Stimulated activated naive CD4-positive, alpha-beta T cell treated with Interleukin-2 at 50 U/mL for 16 hours (primary cell): ENCODE data around the gene PAX5.

ENCODE experiments used
- DNase-seq: peaks from one replicate; lab custom pipeline; 2025; lab: John Stamatoyannopoulos, UW

PAX5 gene

DNA sequence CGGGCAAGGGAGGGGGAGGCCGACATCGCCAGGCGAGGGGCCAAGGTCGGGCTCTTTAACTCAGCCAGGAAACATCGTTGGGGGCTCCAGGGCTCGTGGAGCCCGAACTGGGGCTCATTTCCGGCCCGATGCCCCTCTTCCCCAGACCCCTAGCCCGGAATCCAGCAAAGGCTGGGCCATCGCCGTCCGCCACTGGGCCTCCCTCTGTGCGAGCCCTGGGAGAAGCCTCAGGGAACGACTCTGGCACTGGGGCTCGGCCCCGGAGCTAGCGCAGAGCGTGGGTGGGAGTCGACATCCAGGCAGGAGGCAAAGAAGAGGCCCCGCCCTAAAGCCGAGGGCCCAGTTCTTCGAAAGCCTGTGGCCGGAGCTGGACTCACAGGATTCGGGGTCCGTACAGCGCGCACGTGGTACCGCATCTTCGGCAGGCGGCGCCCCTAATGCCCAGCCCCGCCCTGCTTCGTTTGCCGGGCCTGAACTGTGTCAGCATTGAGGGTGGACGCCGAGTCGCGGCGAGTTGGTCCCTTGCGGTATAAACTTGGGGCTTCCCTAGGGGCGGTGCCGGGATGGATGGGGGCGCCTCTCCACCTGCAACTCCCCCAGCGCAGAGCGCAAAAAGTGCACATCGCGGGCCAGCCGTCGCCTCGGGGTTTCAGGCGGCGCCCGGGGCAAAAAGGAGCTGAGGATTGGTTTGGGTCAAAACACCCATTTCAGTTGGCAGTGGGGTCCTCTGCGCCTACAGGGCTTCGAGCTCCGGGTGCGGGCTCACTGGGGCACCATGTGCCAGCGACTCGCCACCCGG is 3.6 kb upstream of the PAX5 start:
- no peak for DNase-seq

DNA sequence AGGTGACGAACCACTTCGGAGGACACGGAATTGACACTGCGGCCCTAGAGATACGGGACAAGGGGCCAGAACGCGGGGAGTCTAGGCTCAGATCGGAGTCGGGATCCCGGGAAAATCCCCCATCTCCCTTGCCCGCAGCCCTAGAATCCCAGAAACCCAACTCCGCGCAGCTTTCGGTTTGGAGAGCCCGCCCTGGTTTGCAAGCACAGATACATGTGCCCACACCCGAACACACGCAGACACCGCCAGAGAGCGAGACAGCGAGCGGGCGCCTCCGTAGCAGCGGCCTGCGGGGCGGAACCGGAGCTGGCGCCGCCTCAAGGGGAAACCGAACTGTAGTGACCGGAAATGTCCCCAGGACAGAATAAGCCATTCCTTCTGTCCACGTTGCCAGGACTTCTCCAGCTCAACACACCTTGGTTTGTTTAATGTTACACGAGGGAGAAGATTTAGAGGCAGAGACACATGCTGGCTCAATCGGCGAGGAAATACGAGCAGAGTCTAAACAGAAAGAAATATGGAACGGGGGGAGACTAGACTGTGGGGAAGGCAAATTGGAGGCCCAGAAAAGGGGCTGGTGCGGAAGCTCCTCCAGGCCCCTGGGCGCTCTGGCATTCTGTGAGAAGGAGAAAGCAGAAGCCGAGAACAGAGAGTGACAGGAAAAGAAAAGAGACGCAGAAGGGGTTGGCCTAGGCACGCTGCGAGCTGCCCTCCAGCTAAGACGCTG is 2.9 kb upstream of the PAX5 start:
- peak; percentile 32 for DNase-seq

DNA sequence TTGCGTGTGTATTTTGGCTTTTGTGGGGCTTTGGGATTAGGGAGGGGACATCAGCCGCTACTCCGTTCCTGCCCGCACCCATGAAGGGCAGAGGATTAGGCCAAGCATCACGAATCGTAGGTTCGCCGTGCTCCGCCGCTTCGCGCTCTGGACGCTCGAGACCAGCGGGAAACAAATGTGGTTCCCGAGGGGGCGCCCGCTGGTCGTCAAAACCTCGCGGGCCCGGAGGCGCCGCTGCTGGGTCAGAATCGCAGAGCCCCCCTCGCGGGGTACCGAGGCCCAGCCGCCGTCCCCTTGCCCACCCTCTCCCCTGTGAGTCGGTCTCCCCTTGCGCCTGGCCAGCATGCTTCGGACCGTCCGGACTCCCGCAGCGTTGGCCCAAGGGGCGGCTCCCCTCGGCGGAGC is 2.3 kb upstream of the PAX5 start:
- DNase-seq, result peak; percentile 14

DNA sequence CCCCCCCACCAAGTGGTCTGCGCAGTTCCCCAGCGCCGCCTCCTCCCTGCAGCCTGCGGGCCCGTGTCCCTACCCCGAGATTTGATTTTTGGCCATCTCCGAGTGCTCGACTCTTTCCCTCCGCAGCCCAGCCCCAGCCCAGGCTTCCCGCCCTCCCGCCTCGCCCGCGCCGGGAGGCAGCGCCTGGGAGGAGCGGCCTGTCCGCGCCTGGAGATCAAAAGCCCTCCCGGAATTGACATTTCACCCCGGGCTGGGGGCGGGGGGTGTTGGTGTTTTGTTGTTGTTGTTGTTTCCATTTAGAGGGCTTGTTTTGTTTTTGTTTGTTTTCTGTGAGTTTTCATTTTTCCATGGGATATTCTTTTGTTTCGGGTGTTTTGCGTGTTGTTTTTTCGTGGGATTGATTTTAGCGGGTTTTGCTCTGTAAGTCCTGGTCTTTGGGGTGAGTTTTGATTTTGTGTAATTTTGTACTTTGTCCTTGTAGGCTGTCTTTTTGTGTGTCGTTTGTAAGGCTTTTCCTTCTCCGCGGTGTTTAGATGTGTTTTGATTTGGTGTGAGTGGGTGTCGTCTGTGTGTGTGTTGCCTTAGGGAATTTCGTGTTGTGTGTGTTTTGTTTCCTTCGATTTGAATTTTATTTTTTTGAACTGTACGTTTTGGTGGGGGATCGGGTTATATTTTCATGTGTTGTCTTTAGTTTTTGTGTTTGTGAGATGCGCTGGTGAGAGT is 1.7 kb upstream of the PAX5 start:
- no peak for DNase-seq

DNA sequence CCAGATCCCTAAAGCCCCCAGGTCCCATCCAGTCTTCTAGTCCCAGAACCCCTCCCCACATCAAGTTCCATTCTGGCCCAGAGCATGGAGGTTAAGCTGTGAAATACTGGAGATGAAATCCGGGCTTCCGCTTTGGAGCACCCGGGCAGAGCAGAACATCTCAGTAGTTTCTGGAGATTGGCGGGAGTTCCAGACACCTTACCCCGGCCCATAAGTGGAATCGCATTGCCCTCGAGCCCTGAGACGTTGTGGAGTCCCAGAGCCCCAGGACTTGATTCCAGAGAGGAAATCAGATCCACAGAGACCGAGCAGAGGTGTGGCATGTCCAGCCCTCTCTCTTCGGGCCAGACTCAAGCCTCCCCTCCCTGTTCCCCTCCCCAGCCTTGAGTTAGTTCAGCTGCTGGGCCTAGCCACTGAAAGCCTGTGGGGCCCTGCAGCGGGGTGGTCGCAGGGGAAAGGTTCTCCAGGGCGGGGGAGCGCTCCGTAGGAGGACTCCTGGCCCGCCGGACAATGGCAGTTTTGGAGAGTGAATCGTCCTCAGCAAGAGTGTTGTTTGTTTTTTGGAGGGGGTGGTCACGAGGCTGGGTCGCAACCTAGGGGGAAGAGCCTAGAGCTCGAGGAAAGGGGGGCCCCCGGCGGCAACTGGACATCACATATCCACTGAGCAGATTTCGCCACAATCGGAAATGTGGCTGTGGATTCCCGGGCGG is 1.0 kb upstream of the PAX5 start:
- DNase-seq, result no peak

DNA sequence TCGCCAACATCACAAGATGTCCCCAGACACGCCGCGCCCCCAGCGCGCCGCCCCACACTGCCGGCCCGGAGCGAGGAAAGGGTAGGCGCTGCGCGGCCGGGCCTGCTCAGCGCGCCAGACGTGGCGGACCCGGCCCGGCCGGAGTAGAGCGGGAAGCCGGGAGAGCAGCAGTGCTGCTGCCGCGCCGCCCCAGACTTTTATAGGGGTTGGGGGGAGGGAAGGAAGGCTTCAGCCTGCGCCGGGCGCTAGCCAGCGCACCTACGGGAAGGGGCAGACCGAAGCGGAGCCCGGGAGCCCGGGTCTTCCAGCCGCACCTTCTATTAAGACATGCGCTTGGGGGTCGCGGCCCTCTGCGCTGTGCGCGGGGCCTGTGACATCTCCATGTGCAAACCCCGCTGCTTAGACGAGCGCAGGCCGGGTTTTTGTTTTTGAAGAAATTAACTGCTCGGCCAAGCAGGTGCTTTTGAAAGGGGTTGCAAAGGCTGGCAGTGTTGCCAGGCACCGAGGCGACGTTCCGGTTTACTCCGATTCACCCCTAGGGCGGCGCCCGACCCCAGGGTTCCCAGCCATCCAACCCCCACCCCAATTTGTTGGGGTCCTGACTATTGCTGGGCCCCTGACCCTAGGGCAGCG is 353 bp upstream of the PAX5 start:
- DNase-seq, result no peak

DNA sequence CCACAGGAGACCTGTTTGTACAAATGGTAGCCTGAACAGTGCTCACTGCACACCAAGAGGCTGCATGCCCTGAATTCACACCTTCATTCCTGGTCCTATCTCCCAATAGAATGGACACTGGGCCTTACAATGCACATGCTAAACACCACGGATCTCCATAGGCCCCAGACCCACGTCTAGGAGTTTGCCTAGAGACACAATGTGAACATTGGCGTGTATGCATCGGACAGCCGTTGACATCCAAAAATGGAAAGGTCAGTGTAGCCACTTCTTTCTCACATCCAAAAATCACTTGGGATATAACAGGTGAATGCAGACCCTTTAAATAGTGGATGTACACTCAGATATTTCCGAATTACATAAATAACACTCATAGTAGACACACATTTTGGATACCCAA is 927 bp downstream of the PAX5 start:
- DNase-seq, result no peak

DNA sequence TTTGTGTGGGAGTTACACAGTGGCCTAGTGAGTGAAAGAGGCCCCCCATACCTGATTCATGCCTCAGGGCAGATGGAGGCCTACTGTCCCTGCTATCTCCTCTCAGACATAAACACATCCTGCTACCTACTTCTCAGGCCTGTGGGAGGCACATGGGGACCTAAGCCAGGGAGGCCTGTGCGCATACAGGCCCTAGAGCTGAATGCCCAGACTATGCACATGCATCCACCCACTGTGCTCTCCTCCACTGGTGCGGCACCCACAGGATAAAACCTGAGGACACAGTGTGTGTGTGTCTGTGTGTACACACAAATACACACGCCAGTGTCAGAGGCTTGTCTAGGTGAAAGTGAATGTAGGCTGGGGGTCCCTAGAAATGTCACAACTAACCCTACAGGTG is 1.4 kb downstream of the PAX5 start:
- no peak for DNase-seq

DNA sequence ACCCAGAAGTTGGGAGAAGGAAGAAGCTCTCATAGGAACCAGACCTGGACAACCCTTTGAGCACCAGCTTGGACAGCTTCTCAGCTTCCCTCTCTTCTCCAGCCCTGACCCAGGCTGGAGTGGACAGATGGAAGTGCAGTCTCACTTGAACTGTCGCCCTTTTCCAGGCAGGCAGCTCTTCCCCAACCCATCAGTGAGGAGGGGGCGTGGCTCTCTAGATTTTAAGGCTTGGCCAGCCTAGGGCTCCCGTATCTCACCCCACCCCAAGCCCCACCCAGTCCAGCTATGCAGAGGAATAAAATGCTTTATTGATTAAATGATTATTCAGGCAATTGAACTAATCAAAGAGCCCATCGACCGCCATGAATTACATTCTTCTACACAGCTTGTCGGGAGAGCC is 2.2 kb downstream of the PAX5 start:
- DNase-seq, result no peak

DNA sequence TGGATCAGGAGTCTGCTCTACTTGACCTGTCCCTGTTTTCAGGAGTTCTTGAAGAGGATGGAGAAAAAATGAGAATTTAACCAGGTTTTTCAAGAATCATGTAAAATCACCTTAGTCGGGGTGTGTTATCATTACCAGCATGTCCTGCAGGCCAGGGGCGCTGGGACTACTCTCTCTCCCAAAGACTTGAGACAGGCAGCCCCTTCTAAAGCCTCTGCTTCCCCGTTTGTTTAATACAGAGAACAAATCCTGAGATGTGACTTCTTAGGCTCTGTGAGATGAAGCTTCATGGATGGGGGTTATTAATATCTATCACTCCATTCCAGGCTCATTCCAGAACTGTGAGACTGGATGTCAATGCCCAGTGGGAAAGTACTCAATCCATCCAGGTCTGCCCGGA is 3.0 kb downstream of the PAX5 start:
- no peak for DNase-seq

DNA sequence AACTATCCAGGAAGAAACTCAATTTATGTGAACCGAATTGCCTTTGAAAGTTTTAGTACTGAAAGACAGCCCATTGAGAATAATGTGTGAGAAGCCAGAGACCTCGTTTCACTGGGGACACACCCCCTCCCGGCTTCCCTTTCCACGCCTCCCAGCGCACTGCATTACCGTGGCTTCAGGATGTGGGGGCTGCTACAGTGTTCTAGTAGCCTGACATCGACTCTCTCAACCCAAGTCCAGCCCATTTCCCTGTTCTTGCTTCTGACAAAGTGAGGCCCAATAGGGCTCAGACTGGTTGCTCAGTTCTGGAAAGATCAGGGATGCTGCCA is 3.5 kb downstream of the PAX5 start:
- no peak for DNase-seq

DNA sequence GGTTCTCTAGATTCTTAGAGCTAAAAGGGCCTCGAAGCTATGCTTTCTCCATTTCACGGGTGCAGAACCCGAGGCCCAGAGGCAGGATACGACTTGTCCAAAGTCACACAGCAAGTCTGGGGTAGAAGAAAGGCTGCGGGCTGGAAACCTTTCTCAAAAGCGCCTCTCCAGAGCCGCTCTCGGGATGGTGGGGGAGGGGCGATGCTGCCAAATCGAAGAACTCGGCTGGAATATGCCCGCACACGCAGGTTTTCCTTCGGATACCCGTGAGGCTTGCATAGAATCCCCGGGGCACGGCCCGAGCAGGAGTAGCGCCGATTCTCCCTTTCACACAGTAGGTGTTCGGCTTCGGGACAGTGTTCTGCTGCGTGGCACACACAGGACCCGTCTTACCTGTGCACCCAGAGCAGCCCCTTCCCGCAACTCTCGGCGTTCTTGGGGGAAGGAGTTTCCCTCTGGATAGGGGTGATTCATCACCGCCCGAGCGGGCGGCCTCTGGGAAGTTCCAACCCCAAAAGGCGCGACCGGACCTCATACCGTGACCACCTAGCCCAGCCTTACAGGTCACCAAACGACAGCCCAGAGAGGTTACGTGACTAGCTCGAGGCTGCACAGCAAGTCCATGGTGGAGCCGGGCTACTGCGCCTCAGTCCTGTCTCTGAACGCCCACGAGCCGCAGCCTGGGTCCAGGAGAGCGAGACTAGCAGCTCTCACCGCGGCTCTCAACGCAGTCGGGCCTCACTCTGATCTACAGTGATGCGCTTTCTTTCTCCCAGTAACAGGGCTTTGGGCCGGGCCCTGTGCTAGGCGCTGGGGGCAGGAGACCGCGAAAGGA is 4.1 kb downstream of the PAX5 start:
- no peak for DNase-seq

DNA sequence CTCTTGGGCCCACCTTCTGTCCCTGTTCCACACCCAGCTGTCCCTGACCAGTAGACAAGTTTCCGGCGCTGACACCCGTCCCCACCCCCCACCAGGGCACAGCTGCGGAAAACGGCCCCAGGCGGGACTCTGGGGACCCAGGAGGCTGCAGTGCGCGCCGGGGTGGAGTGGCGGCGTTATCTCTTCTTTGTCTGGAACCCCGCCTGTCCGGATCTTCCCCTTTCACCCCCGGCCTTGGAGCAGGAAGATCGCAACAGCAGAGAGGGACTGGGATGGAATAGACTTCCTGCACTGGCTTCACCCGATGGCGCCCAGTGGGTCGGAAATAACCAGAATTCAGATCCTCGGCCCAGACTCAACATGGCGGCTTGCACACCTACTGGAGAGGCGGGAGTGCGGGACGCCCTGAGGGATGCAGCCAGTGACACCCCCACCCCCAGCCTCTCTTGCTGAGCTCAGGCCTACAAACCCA is 4.7 kb downstream of the PAX5 start:
- DNase-seq, result no peak

DNA sequence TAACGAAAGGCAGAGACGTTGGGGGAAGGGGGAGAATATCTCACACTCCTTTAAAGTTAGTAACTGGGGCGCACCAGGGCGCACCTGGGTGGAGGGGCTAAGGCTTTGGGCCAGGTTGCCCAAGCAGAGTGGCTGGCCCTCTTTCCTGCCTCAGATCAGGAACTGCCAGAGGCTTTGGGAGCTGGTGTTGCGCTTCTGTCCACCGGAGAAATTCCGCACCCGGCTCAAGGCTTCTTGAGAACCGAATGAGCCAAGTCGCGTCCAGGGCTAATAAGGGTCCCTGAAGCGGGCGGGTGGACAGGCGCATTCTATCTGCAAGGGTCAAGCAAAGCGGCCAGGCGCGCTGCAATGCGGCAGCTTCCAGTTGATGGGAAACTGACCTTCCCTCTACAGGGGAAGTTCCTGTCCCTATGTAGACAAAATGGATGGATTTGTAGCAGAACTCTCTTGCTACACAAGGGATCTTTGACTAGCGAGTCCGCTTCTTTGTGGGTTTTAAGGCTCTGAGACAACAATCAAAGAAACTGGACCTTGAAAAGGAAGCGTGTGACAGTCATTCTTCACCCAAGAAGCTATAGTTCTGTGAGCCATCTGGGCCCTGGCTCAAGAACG is 5.5 kb downstream of the PAX5 start:
- no peak for DNase-seq

DNA sequence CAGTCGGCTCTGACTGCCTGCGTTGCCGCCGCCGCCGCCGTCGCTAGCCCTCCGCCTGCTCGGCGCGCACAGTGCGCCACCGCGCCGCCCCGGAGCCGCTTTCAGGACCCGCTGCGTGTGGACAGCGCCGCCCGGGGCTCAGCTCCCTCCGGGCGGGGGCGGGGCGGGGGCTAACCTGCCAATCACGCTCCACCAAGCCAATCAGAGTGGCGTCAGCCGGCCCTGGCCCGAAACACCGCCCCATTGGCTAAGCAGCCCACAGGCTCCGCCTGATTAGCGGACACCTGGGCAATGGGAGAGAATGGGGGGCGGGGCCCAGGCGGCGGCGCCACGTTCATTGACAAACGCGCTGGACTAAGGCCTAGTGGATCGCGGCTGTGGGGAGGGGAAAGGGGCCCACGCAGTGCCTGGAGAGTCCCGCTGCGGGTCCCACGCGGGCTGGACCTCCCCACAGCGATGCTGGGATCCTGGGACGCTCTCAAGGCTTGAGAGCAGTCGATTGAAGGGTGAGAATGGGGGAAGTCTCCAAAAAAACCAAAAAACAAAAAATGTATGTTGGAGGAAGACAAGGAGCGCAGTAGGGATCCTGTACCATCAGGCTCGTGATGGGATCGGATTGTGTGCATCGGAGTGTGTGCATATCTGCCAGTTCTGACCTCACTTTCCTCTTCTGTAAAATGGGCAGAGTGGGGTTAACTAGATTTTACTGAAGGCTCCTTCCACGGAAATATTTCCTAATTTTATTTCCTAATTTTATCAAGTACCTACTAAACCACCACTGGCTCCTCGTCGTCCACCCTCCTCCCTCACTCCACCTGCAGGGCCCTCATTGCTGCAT is 6.3 kb downstream of the PAX5 start:
- DNase-seq, result peak; percentile 87

DNA sequence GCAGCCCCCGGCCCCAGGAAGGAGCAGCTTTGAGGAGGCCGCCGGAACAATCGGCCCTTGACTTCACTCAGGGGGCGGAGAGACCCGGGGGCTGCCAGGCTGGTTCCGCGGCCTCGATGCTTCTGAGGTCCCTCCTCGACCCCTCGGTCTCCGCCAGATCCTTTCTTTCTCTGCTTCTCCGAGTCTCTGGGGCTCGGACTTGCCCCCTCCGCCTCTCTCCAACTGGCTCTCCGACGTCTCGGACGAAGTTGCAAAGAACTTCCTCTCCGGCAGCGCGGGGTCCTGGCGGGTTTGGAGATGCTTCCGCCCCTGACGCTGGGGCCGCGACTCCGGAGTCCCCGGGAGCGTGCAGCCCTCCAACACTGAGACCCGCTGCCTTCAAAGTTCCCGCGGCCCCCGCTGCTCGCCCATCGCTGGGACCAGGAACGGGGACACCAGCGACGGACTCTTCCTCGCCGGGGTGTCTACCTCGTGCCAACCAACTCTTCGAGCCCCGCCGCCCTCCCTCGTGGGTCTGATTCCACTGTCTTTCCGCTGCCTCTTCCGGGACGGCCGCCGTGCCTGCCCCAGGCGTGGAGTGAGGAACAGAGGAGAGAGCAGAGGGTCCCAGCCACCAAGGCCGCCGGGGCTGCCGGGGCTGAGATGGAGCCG is 7.0 kb downstream of the PAX5 start:
- no peak for DNase-seq

DNA sequence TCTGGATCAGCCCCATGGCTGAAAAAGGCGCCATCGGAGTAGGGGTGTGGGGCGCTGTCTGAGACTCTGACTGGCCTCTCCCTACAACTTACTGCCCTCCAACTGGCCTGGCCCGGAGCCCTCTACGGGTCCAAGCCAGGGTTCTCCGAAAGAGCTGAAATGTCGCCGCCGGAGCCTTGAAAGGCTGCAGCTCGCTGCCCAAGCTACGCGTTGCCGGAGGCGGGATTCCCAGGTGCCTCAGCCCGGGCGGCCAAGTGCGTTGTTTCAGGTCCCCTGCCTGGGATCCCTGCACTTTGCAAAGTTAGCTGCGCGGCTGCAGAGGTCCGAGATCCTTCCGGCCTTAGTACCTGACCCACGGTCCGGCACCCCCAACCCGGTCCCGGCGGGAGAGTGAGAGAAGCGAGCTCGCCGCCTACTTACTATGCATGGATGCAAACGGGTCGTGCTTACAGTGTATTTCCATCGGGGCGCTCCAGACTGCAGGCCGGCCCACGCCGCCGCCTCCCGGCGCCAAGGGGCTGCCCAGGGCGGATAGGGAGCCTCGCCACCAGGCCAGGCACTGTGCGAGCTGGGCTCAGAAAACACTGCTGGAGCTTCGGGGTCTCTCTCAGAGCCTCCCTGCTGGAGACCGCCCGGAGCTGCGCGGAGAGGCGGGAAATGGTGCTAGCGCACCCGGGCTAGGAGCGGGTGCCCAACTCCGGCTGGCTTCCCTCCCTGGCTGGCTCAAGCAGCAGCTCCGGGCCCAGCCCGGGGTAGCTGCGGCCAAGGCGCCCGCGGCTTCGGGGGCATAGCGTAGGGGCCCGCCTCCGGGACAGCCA is 7.7 kb downstream of the PAX5 start:
- no peak for DNase-seq

DNA sequence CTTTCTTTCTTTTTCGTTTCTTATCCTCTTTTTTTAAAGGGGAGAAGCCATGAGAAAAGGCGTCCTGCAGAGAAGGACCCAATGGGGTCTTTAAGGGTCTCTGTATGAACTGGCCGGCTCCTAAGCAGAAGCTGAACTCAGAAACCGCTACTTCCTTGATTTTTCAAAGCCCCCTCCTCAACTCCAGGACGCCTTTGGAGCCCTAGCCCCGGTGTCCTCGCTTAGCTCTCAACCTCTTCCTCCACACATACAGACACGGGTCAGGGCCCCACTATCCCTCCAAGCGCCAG is 8.3 kb downstream of the PAX5 start:
- no peak for DNase-seq
